Adrenal gland (tissue), 5 donors: Measurements from ENCODE around the gene TTC5.

Source experiments
- CTCF ChIP-seq, 6 experiments: fragments of 450-650 bp in 4 of 6; fragments of 200-600 bp in 2 of 6; sonication (generic) in 1 of 6; IDR thresholded peaks; 1 replicate in 5 of 6; 2 replicates in 1 of 6; pipeline versions ENCODE4 v1.5.1 to v1.8.0; 2016 to 2021; ENCODE audit warnings: antibody characterized with exemption in 6 of 6, mild to moderate bottlenecking in 2 of 6, moderate library complexity in 1 of 6
- POLR2A ChIP-seq, 2 donors: fragments of 450-650 bp; IDR thresholded peaks; one replicate each; pipeline ENCODE4 v1.6.1; 2017; ENCODE audit warnings: antibody characterized with exemption in 2 of 2, mild to moderate bottlenecking in 2 of 2, moderate library complexity in 1 of 2
- donor health status: DM: no; HTN: no; CAD: no.

GRCh38 chr14:20305265-20306078, at the start of gene TTC5:
- peak; percentile 65 to 88 (median 84) for TF ChIP-seq CTCF (IDR thresholded peaks at IDR 0.05)
- TF ChIP-seq POLR2A (IDR thresholded peaks at IDR 0.05) = no peak
